Endothelial cell (in vitro differentiated cells): Measurements from ENCODE around the gene ODAD2. TPM values are rescaled to one million over a fixed set of nuclear protein-coding genes. Genes with fewer than 3 reads are reported as not detected.
"Not testable (repeated sequence)": the region's sequence is repeated elsewhere in the genome, so short reads cannot be mapped to it uniquely, and the experiment has no call there.

Experiments
- DNase-seq: peaks from one replicate; pipeline ENCODE4 v3.0.0; 2021; ENCODE audit warnings: low spot score
- H3K27ac Mint-ChIP-seq: one replicate; pipeline ENCODE4 v1.8.0; 2021; ENCODE audit warnings: mixed read lengths, inconsistent platforms; ENCODE audit not compliant: unreplicated experiment
- H3K27me3 Mint-ChIP-seq: one replicate; pipeline ENCODE4 v1.8.0; 2021; ENCODE audit warnings: mild to moderate bottlenecking, moderate library complexity, mixed read lengths, inconsistent platforms; ENCODE audit not compliant: unreplicated experiment
- H3K36me3 Mint-ChIP-seq: one replicate; pipeline ENCODE4 v1.8.0; 2021; ENCODE audit warnings: mild to moderate bottlenecking, low read depth, mixed read lengths, inconsistent platforms; ENCODE audit not compliant: unreplicated experiment
- H3K4me1 Mint-ChIP-seq: one replicate; pipeline ENCODE4 v1.8.0; 2021; ENCODE audit warnings: mild to moderate bottlenecking, mixed read lengths, inconsistent platforms; ENCODE audit not compliant: unreplicated experiment
- H3K4me3 Mint-ChIP-seq: one replicate; pipeline ENCODE4 v1.8.0; 2021; ENCODE audit warnings: mild to moderate bottlenecking, mixed read lengths, inconsistent platforms; ENCODE audit not compliant: unreplicated experiment
- H3K9me3 Mint-ChIP-seq: one replicate; pipeline ENCODE4 v1.8.0; 2021; ENCODE audit warnings: mixed read lengths, inconsistent platforms; ENCODE audit not compliant: unreplicated experiment
- CTCF ChIP-seq: fragments of 200-600 bp; sonication (generic); IDR thresholded peaks from one replicate; pipeline ENCODE4 v1.5.0; 2021; ENCODE audit warnings: antibody characterized with exemption; ENCODE audit not compliant: unreplicated experiment
- total RNA-seq: library from RNA; stranded (reverse); fragmentation: NEBNext Ultra II Directional; extraction: Animal tissue kit (Norgen Biotek cat#: 25700); gene quantifications from one replicate; pipeline ENCODE4 v1.2.1, GENCODE V29; 2021; ENCODE audit not compliant: unreplicated experiment

The ODAD2 gene
- total RNA-seq, 1 donor from 2014 or later = 3.9 TPM

GRCh38 chr10:27995311-27995710, 3.6 kb downstream of the ODAD2 start:
- no peak for TF ChIP-seq CTCF
- H3K4me1 Mint-ChIP-seq = peaks cover 23% of the 10 kb centered on the region
- no peak overlapping the region for H3K4me3 Mint-ChIP-seq

DNA sequence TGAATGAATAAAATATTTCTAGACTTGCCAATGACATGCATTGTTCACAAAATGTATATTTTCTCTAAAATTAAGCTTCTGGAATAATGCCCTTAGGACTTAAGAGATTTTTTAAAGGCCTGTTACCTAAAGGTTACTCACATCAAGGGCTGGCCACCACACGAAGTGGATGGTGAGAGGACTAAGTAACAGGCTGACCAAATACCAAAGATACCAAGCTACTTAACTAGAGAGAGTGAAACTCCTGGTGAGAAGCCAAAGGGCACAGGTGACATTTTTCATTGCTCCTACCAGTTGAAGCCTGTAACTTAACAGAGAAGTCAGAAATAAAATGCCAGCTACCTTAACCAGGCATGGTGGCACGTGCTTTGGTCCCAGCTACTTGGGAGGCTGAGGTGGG, 9.5 kb downstream of the ODAD2 start:
- H3K4me3 Mint-ChIP-seq, H3K27me3 Mint-ChIP-seq, H3K9me3 Mint-ChIP-seq, H3K36me3 Mint-ChIP-seq, DNase-seq, H3K27ac Mint-ChIP-seq, H3K4me1 Mint-ChIP-seq: not testable (repeated sequence)

More at GRCh38 chr10:27995311-27995710, 3.6 kb downstream of the ODAD2 start:
- no peak for DNase-seq
- H3K27me3 Mint-ChIP-seq = peaks cover 1% of the 10 kb centered on the region
- H3K27ac Mint-ChIP-seq = no peak overlapping the region
- H3K9me3 Mint-ChIP-seq = no peaks in the 10 kb centered on the region
- H3K36me3 Mint-ChIP-seq = no peaks in the 10 kb centered on the region

GRCh38 chr10:27986821-27987220, 12.1 kb downstream of the ODAD2 start:
- Mint-ChIP-seq H3K9me3 (no peaks in the 10 kb centered on the region), H3K27me3 (peaks cover 2% of the 10 kb centered on the region), H3K4me3 (no peak overlapping the region), H3K27ac (no peak overlapping the region), H3K36me3 (no peaks in the 10 kb centered on the region), H3K4me1 (no peaks in the 10 kb centered on the region)
- no peak for DNase-seq
- no peak for TF ChIP-seq CTCF

DNA sequence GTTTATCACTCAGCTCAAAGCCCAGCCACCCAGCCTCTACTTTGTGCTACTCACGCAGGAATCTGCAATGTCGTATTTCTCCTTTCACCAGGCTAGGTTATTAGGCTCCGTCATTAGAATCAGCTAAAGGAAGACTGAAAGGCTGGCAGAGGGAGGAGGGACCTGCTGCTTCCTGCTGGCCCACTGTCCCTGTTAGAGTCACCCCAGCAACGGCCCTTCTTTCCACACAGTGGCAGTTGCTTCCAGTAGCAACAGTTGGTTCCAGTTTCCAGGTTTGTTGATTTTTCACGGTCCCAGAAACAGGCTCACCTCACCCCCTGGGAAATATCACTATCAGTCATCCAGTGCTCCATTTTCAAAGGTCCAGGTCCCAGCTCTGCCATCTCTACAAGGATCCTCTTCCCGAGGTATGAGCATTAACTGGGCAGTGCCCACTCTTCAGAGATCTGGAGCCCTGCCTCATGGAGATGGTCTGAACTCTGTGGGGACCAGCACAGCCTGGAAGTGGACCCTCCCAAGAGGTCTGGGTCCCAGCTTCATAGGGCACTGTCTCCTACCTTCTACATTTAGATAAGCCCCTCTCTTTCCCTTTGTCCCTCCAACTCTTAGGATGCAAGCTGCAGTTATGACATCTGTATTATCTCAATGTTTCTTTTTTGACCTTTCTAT, 15.9 kb downstream of the ODAD2 start:
- Mint-ChIP-seq H3K27ac (no peak overlapping the region), H3K36me3 (no peaks in the 10 kb centered on the region), H3K27me3 (peaks cover 2% of the 10 kb centered on the region), H3K4me1 (no peaks in the 10 kb centered on the region), H3K9me3 (no peaks in the 10 kb centered on the region), H3K4me3 (no peak overlapping the region)
- DNase-seq = no peak
- no peak for TF ChIP-seq CTCF

GRCh38 chr10:27981744-27982143, 17.1 kb downstream of the ODAD2 start:
- no peak for TF ChIP-seq CTCF
- H3K4me3 Mint-ChIP-seq = no peak overlapping the region
- no peak for DNase-seq
- H3K9me3 Mint-ChIP-seq = no peaks in the 10 kb centered on the region
- no peak overlapping the region for H3K27ac Mint-ChIP-seq
- H3K27me3 Mint-ChIP-seq = peaks cover 2% of the 10 kb centered on the region
- no peaks in the 10 kb centered on the region for H3K36me3 Mint-ChIP-seq
- H3K4me1 Mint-ChIP-seq = no peaks in the 10 kb centered on the region

GRCh38 chr10:27970795-27971194, 28.1 kb downstream of the ODAD2 start:
- not testable (repeated sequence) for H3K36me3 Mint-ChIP-seq, H3K4me1 Mint-ChIP-seq, H3K27ac Mint-ChIP-seq, H3K4me3 Mint-ChIP-seq, DNase-seq, H3K27me3 Mint-ChIP-seq, H3K9me3 Mint-ChIP-seq

DNA sequence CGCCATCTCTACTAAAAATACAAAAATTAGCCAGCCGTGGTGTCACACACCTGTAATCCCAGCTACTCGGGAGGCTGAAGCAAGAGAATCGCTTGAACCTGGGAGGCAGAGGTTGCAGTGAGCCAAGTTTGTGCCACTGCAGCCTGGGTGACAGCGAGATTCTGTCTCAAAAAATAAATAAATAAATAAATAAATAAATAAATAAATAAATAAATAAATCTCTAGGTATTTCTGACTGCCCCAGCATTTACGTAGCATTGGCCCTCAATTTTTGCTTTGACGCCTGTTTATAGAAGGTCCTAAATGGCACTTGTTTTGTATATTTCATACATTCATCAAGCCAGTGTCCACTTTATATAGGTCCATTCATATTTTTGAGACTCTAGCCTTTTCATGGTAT, 28.9 kb downstream of the ODAD2 start:
- not testable (repeated sequence) for H3K9me3 Mint-ChIP-seq, H3K36me3 Mint-ChIP-seq, DNase-seq, H3K4me3 Mint-ChIP-seq, H3K27ac Mint-ChIP-seq, H3K27me3 Mint-ChIP-seq, H3K4me1 Mint-ChIP-seq
